GM10266 (cell line): Measurements from ENCODE around the gene OCA2.

Experiments
- DNase-seq: peaks from one replicate; pipeline ENCODE4 v3.0.0; 2012; ENCODE audit errors: extremely low spot score
- TF ChIP-seq, protein P1 (sequence below): IDR thresholded peaks from 2 replicates; pipeline ENCODE4 v1.5.1; 2012; ENCODE audit warnings: mild to moderate bottlenecking, low read depth; ENCODE audit not compliant: control insufficient read depth, insufficient read depth; ENCODE audit errors: missing control alignments

The OCA2 gene

DNA sequence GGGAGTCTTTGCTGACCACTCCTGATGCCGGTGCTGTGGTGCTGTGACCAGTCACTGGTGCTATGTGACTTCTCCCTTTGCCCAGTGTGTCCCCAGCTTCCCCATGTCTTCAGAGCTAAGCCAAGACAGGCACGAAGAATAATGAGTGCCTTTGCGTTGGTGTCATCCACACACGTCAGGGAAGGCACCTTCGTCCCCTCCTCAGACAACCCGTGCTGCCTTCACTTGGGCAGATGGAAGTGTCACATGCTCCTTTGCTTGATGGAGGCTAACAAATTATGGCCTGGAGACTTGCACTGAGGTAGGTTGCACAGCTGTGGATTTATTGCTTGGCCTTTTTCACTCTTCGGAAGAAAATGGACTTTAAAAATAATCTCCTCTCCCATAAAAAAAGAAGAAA, 291.8 kb downstream of the OCA2 start:
- TF ChIP-seq, protein P1, sequence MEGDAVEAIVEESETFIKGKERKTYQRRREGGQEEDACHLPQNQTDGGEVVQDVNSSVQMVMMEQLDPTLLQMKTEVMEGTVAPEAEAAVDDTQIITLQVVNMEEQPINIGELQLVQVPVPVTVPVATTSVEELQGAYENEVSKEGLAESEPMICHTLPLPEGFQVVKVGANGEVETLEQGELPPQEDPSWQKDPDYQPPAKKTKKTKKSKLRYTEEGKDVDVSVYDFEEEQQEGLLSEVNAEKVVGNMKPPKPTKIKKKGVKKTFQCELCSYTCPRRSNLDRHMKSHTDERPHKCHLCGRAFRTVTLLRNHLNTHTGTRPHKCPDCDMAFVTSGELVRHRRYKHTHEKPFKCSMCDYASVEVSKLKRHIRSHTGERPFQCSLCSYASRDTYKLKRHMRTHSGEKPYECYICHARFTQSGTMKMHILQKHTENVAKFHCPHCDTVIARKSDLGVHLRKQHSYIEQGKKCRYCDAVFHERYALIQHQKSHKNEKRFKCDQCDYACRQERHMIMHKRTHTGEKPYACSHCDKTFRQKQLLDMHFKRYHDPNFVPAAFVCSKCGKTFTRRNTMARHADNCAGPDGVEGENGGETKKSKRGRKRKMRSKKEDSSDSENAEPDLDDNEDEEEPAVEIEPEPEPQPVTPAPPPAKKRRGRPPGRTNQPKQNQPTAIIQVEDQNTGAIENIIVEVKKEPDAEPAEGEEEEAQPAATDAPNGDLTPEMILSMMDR: no peak
- DNase-seq: no peak

DNA sequence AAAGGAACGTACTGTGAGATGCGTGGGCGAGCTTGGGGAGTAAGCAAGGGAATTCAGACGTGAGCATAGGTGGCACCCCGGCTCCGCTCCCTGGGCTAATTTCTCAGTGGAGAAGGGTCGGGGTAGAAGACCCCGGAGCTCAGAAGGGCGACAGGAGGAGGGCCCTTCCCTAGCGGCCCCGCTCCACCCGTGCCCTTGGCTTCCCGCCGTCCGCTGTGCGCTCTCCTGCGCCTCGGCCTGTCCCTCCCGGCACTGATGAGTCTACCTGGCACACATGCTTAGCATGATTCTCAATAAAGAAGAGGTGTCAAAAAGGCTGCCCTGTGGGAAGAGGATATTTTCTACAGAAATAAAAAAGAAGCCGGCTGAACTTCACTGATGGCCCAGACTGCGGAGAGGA, 292.7 kb downstream of the OCA2 start:
- no peak for DNase-seq
- TF ChIP-seq, protein P1: no peak

DNA sequence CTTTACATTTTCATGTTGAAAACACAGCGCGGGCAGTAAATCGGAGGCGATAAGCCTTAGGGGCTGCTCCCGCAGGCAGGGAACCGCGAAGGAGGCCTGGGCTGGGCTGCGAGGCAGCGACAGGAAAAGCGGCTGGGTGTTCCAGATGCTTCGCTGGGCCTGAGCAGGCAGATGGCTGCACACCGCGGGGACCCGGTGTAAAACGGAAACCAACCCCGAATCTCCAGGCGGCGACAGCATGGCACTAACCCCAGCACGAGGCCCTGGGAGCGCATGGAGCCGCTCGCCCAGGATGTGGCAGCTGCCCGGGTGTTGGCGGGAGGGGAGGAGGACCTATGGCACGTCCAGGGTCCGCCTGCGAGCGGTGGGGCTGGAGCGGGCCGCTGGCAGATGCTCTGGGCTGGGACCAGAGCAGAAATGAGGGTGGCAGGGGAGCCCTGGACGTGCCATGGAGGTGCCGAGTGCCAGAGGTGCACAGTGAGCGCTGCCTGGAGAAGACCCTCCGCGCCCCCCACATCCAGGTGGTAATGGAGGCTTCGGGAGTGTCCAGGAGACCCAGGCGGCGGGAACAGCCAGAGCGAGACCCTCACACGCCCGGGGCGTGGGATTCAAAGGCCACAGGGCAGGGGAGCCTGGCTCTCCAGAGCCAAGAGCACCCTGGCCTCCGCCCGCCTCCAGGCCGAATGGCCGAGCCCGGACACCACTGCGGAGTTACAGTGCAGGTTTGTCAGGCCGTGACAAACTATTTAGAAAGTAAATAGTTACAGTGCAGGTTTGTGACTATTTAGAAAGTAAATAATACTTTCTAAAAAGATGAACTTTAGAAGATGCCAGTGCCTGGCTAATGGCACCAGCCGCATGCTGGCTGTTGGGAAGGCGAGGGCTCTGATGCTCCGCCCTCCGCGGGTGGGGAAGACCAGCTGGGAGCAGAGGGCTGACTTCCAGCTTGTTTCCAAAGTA, 293.6 kb downstream of the OCA2 start:
- DNase-seq: no peak
- TF ChIP-seq, protein P1: no peak

DNA sequence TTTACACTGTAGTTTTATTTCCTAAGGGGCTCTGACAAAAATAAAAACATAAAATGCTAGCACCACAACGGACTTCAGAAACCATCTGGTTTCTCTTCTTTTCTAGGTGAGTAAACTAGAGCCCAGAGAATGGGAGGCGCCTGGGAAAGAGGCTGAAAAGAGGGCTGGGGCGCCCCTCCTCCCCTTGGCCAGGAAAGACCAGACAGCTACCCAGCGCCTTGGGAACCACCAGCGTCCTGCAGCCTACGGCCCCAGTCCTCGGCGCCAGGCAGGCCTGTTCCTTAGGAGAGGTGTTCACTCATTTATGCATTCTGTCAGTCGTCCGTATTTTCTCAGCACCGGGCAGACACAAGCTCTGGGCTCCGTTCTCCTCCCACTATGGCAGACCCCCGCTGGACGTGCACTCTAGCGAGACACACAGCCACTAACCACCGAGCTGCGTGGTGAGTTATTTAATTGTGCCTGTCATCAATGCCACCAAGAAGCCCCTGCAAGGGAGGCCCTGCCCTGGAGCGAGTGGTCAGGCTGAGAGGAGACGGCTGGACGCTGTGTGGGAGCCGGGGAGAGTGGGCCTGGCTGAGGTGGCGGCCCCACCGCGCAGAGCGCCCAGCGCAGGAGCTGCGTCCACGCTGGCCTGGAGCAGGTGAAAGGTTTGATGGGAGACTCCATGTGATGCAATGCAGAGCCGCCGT, 294.4 kb downstream of the OCA2 start:
- DNase-seq: no peak
- TF ChIP-seq, protein P1: no peak

DNA sequence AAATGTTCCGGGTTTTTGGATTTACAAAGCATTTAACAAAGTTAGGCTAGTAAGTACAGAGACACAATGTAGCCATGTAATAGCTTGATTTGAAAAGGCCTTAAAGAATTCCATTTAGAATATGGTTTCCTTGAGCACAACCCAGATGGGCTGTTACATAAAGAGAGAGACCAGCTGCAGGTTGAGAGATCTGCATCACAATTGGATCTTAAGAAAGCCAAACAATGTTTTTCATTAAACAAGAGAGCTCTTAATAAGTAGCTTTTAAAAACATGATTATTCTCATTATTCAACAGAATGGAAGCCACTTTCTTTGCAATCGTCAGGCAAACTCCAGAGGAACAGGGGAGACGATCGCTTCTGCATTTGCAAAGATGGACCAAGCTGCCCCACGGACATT, 300.3 kb downstream of the OCA2 start:
- TF ChIP-seq, protein P1: no peak
- DNase-seq: no peak

DNA sequence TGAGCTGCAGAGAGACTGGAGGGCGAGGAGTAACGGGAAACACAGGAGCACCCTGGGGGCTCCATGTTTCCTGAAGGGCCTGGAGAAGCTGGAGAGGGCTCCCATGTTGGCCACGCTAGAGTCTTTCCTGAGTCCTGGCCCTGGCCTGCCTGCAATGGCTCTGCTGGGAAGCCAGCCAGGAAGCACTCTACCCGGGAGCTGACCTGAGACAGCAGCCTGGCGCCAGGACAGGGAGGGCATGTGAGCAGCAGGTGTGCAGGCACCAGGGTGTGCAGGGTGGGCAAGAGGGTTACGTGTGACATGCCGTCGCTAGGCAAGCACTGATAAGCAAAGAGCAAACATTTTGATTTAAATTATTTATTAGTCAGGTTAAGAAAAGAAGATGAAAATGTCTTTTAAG, 301.4 kb downstream of the OCA2 start:
- TF ChIP-seq, protein P1: no peak
- no peak for DNase-seq
